HUES64 (cell line): ENCODE measurements around the gene BCAS3.
A peak's percentile ranks its signal among the peaks of the same experiment; 100 is the strongest.

Source experiments
- H3K27ac ChIP-seq: 2 replicates; pipeline ENCODE4 v1.7.0; 2013; ENCODE audit warnings: low read depth, low read length, inconsistent platforms
- H3K27me3 ChIP-seq: 2 replicates; pipeline ENCODE4 v1.6.1; 2013; ENCODE audit warnings: mild to moderate bottlenecking, low read length; ENCODE audit not compliant: insufficient read depth
- H3K36me3 ChIP-seq: 2 replicates; pipeline ENCODE4 v1.6.1; 2013; ENCODE audit warnings: mild to moderate bottlenecking, low read length; ENCODE audit not compliant: insufficient read depth
- H3K4me1 ChIP-seq: 2 replicates; pipeline ENCODE4 v1.6.1; 2013; ENCODE audit warnings: mild to moderate bottlenecking, low read length, moderate library complexity; ENCODE audit not compliant: insufficient read depth
- H3K4me3 ChIP-seq: 2 replicates; pipeline ENCODE4 v1.5.1; 2013; ENCODE audit warnings: mild to moderate bottlenecking, low read length, moderate library complexity
- H3K9ac ChIP-seq: 2 replicates; pipeline ENCODE4 v1.6.1; 2013; ENCODE audit warnings: mild to moderate bottlenecking, low read depth, low read length
- H3K9me3 ChIP-seq: 2 replicates; pipeline ENCODE4 v1.6.1; 2013; ENCODE audit warnings: low read depth, low read length; ENCODE audit not compliant: insufficient read depth
- WGBS: fragments of 150-250, 120-280 bp; methylation state at CpG from one replicate; pipeline ENCODE4 v1.1.7; 2013; ENCODE audit warnings: missing lambda C conversion rate; 5-methylcytosine and 5-hydroxymethylcytosine counted together

BCAS3 gene

DNA sequence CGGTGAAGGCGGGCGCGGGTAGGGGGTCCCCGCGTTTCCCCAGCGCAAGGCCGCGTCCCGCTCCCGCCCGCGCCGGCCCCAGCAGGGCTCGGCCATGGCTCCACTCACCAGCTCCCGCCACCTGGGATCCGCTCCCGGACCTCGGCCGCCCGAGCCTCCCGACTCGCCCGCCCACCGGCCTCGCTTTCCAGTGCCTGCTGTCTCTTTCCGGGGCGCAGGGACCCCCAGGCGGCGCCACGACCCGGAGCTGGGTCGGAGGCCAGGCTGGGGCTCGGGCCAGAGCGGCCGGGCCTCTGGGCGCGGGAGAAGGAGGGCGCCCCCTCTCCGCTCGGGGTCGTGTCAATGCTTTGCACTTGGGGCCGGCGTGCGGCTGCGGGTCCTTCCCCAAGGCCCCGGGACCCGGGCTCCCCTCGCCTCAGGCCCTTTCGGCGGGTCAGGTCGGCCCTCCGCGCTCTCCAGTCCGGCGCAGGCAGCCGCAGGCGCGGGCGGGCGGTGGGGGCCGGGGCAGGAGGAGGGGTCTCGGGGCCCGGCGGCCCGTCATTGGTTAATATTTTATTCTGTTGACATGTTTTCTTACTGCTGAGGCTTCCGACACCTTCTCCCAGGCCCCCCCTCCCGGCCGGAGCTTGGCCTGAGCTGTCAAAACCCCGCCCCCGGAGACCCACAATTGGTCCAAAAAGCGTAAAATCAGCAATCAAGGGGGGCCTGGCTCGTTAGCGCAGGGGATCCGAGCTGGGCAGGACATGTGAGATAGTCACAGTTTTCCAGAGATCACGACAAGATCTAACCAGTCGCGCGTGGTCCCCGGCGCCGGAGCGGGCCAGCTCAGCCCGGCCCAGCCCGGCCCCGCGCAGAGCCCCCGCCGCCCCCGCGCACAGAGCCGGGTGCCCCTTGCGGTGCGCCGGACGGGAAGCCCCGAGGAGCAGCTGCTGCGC lies 721.7 kb downstream of the BCAS3 start, which contains the start of gene TBX2:
Gene TBX2 (plus strand): TSS at position 713 of the 935 bp plus-strand sequence. CDS start 334 bp downstream, outside the sequence.
- Histone ChIP-seq H3K4me1 (peaks cover 13% of the 10 kb centered on the region), H3K9me3 (no peaks in the 10 kb centered on the region), H3K27ac (no peak within 1 kb of the TSS), H3K4me3 (peak within 1 kb of the TSS; percentile 38), H3K36me3 (no peaks in the 10 kb centered on the region), H3K27me3 (peaks cover 100% of the 10 kb centered on the region), H3K9ac (no peak within 1 kb of the TSS)
- under 1% methylated on average over 93 of the region's 98 CpGs for WGBS

DNA sequence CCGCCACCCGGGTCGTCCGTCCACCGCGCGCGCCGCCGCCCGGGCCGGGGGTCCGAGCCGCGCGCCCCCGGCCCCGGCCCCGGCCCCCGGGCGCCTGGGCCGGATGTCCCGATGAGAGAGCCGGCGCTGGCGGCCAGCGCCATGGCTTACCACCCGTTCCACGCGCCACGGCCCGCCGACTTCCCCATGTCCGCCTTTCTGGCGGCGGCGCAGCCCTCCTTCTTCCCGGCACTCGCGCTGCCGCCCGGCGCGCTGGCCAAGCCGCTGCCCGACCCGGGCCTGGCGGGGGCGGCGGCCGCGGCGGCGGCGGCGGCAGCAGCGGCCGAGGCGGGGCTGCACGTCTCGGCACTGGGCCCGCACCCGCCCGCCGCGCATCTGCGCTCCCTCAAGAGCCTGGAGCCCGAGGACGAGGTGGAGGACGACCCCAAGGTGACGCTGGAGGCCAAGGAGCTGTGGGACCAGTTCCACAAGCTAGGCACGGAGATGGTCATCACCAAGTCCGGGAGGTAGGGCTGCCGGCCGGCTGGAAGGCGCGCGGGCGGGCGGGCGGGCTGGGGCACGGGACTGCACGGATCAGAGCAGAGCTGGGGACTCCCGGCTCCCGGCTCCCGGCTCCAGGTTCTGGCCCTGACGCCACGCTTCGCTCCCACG lies 722.5 kb downstream of the BCAS3 start:
- Histone ChIP-seq H3K9ac (no peak overlapping the region), H3K36me3 (no peaks in the 10 kb centered on the region), H3K4me1 (peaks cover 13% of the 10 kb centered on the region), H3K9me3 (no peaks in the 10 kb centered on the region), H3K27ac (no peak overlapping the region), H3K27me3 (peaks cover 100% of the 10 kb centered on the region), H3K4me3 (peak overlapping the region; percentile 17; the same call in 1 of the 2 replicates)
- WGBS: under 1% methylated on average over 90 of the region's 90 CpGs

DNA sequence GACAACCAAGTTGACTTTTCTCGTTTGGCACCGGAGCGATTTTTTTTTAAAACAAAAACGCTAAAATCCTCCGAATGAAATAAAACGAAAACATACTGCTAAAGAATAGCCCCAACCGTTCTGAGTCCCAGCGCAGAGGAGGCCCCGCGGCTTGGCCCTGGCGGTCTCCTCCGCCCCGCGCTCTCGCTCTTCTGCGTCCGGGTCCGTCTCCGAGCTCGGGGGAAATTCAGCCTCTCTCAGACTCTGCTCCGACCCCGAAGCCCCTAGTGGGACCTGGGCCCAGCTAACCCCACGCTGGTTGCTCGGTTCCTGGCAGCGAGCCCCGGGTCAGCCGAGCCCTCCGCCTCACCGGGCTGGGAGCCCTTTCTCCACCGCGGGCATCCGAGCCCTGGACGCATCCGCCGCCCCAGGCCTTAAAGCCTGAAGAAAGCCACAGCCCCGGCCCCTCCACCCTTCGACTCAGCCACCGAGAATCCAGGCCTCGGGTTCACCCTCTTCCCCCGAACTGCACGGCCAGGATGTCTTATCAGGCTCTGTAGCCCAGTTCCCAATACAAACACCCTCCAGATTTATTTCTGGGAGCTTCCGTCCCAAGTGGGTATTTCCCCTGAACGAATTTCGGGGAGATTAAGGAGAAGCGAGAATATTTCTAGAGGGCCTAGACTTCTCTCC lies 723.2 kb downstream of the BCAS3 start:
- H3K4me1 ChIP-seq: peaks cover 13% of the 10 kb centered on the region
- 3% methylated on average over 45 of the region's 45 CpGs for WGBS
- H3K27ac ChIP-seq: no peak overlapping the region
- H3K27me3 ChIP-seq: peaks cover 100% of the 10 kb centered on the region
- H3K36me3 ChIP-seq: no peaks in the 10 kb centered on the region
- H3K9ac ChIP-seq: no peak overlapping the region
- H3K9me3 ChIP-seq: no peaks in the 10 kb centered on the region
- H3K4me3 ChIP-seq: peak overlapping the region; percentile 17; the same call in 1 of the 2 replicates

DNA sequence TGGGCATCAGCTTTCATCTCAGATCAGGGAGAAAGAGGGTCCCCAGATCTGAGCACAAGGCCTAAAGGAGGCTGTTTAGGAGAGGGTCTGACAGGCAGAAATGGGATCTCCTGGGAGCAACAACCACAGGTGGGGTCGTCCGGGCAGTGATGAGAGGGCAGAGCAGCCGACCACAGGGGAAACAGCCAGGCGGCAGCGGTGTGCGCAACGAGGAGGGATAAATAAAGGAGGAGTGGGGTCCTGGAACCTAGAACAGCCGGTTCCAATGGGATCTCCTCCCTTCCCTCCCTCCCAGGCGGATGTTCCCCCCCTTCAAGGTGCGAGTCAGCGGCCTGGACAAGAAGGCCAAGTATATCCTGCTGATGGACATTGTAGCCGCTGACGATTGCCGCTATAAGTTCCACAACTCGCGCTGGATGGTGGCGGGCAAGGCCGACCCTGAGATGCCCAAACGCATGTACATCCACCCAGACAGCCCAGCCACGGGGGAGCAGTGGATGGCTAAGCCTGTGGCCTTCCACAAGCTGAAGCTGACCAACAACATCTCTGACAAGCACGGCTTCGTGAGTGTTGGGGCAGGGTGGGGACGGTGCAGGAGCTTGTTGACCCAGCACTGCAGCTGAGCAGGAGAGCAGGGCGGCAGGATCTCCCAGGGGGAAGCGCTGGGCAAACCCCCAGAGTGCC lies 723.9 kb downstream of the BCAS3 start:
- 7% methylated on average over 25 of the region's 25 CpGs for WGBS
- Histone ChIP-seq H3K9ac (no peak overlapping the region), H3K4me1 (peaks cover 13% of the 10 kb centered on the region), H3K9me3 (no peaks in the 10 kb centered on the region), H3K4me3 (no peak overlapping the region; the same call in 1 of the 2 replicates), H3K27ac (no peak overlapping the region), H3K36me3 (no peaks in the 10 kb centered on the region), H3K27me3 (peaks cover 100% of the 10 kb centered on the region)

DNA sequence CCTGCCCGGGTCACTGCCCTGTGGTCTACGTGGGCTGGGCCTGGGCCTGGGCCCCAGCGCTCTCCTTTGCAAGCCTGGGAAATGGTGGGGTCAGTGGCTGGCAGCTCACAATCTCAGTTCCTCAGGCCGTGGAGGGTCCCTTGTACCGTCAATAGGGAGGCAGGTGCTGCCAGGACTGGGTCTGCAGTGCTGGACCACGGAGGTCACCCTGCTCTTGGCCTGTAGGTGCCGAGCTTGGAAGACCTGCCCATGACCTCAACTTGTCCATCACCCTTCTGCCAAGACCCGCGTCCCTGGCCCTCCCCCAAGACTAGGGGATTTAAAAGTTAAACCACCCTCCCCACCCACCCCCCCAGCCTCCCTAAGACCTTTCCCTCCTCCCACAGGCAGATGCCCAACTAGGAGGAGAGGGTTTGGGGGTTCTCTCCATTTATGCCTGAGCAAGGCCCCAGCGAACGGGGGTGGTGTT lies 724.5 kb downstream of the BCAS3 start:
- Histone ChIP-seq H3K9me3 (no peaks in the 10 kb centered on the region), H3K9ac (no peak overlapping the region), H3K4me1 (peaks cover 13% of the 10 kb centered on the region), H3K27ac (no peak overlapping the region), H3K4me3 (no peak overlapping the region), H3K36me3 (no peaks in the 10 kb centered on the region), H3K27me3 (peaks cover 100% of the 10 kb centered on the region)
- WGBS: 7% methylated on average over 11 of the region's 11 CpGs

DNA sequence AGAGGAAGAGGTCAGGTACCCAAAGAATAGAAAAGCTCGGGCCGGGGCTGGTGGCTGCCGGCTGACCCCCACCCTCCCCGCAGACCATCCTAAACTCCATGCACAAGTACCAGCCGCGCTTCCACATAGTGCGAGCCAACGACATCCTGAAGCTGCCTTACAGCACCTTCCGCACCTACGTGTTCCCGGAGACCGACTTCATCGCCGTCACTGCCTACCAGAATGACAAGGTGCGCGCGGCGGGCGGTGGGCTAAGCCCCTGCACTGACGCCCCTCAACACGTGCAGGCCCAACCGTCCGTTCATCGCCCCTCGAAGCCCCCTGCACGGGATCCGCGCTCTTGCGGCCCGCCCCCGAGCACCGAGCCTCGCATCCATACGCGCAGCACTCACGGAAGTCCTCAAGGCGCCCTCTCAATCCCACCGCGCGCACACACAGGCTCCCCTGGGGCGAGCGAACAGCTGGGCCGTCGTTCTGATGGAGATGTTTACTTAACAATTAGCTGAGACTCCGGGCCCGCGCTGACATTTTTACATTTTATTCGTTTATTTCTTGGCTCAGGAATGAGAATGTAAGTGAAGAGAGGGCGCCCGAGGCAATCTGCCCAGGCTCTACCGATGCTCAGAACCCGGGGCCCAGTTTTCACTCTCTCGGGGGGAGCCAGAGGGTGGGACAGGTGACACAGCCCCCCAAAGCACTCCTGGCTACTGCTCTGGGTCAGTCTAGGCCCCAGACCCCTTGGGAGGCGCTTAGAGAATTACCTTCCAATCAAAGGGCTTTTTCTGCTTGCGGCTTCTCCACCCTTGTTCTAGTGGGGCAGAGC lies 725.5 kb downstream of the BCAS3 start:
- Histone ChIP-seq H3K27ac (no peak overlapping the region), H3K4me3 (0 out of 2 replicates have a peak overlapping the region, but pooled peaks have one; percentile 18), H3K9ac (no peak overlapping the region), H3K36me3 (no peaks in the 10 kb centered on the region), H3K4me1 (peaks cover 8% of the 10 kb centered on the region), H3K9me3 (no peaks in the 10 kb centered on the region), H3K27me3 (peaks cover 100% of the 10 kb centered on the region)
- 1% methylated on average over 55 of the region's 55 CpGs for WGBS

DNA sequence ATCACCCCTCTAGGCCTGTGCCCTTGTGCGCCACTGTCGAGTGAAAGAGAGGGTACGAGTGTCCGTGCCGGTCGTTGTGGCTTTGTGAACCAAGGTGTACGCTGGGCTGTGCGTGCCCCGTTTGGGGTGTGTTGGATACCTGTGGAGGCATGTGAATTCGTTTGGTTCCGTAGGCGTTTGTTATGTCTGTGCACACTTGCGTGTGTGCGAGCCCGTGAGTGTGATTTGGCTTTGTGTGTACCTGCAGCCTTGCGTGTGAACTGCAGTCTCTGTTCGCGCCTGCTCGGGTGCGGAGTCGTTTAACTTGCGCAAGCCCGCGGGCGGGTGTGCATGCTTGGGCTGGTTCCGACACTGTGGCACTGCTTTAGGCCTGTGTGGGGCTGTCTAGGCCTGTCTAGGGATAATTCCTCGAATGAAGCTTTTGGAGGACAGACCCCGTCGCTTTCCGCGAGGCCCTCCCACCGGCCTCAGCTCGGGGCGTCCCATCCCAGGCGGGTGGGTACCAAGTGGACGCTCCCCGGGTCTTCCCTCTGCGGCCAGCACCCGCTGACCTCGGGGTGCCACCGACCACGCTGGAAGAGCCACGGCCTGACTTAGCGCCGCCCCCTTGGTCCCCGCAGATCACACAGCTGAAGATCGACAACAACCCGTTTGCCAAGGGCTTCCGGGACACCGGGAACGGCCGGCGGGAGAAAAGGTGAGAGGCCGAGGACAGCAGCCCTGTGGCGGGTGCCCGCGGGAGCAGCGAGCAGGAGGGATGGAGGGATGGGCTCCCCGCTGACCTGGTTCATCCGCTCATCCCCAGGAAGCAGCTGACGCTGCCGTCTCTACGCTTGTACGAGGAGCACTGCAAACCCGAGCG lies 726.4 kb downstream of the BCAS3 start:
- WGBS: 4% methylated on average over 66 of the region's 66 CpGs
- peaks cover 8% of the 10 kb centered on the region for H3K4me1 ChIP-seq
- no peak overlapping the region for H3K27ac ChIP-seq
- H3K4me3 ChIP-seq: peak overlapping the region; percentile 11; the same call in 1 of the 2 replicates
- H3K9ac ChIP-seq: no peak overlapping the region
- no peaks in the 10 kb centered on the region for H3K9me3 ChIP-seq
- no peaks in the 10 kb centered on the region for H3K36me3 ChIP-seq
- H3K27me3 ChIP-seq: peaks cover 100% of the 10 kb centered on the region

DNA sequence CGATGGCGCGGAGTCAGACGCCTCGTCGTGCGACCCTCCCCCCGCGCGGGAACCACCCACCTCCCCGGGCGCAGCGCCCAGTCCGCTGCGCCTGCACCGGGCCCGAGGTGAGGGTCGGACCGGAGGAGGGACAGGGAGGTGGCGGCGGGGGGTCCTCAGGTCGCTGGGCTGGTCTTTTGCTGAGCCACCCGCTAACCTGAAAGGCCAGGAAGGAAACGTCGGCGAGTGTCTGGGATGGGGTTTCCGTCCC lies 726.9 kb downstream of the BCAS3 start:
- Histone ChIP-seq H3K9me3 (no peaks in the 10 kb centered on the region), H3K27me3 (peaks cover 100% of the 10 kb centered on the region), H3K9ac (no peak overlapping the region), H3K27ac (no peak overlapping the region), H3K4me3 (peak overlapping the region; percentile 11; the same call in 1 of the 2 replicates), H3K36me3 (no peaks in the 10 kb centered on the region), H3K4me1 (peaks cover 8% of the 10 kb centered on the region)
- under 1% methylated on average over 25 of the region's 27 CpGs for WGBS

DNA sequence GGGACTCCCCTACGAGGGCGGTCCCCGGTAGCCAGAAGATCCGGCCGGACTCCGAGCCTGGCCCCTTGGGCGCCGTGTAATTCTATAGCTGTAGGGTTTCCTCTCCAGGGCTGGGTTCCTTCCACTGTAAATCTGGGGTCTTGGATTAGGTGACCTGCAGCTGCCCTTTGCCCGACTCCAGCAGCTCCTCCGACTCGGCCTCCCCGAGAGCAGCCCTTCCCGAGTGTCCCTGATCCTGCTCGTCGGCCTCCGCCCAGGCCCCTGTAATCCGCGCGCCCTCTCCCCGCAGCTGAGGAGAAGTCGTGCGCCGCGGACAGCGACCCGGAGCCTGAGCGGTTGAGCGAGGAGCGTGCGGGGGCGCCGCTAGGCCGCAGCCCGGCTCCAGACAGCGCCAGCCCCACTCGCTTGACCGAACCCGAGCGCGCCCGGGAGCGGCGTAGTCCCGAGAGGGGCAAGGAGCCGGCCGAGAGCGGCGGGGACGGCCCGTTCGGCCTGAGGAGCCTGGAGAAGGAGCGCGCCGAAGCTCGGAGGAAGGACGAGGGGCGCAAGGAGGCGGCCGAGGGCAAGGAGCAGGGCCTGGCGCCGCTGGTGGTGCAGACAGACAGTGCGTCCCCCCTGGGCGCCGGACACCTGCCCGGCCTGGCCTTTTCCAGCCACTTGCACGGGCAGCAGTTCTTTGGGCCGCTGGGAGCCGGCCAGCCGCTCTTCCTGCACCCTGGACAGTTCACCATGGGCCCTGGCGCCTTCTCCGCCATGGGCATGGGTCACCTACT lies 727.4 kb downstream of the BCAS3 start:
- H3K4me3 ChIP-seq: 0 out of 2 replicates have a peak overlapping the region, but pooled peaks have one; percentile 11
- H3K9me3 ChIP-seq: no peaks in the 10 kb centered on the region
- H3K4me1 ChIP-seq: peaks cover 8% of the 10 kb centered on the region
- 3% methylated on average over 71 of the region's 71 CpGs for WGBS
- no peak overlapping the region for H3K27ac ChIP-seq
- H3K27me3 ChIP-seq: peaks cover 100% of the 10 kb centered on the region
- no peaks in the 10 kb centered on the region for H3K36me3 ChIP-seq
- H3K9ac ChIP-seq: no peak overlapping the region
